HEK293T (cell line): Measurements from ENCODE around the gene EPHB6.

Experiments
- ARNT ChIP-seq: fragments of 450-650 bp; IDR thresholded peaks from 2 replicates; pipeline ENCODE4 v1.6.1; 2017; ENCODE audit warnings: mild to moderate bottlenecking
- BHLHE40 ChIP-seq: fragments of 450-650 bp; IDR thresholded peaks from 2 replicates; pipeline ENCODE4 v1.6.1; 2016; ENCODE audit warnings: mild to moderate bottlenecking, moderate library complexity, borderline replicate concordance
- ELF4 ChIP-seq: fragments of 450-650 bp; IDR thresholded peaks from 2 replicates; pipeline ENCODE4 v1.6.1; 2017; ENCODE audit warnings: antibody characterized with exemption
- FOXA1 ChIP-seq: fragments of 450-650 bp; IDR thresholded peaks from 2 replicates; pipeline ENCODE4 v1.6.1; 2016; ENCODE audit warnings: mild to moderate bottlenecking
- FOXK2 ChIP-seq: fragments of 450-650 bp; IDR thresholded peaks from 2 replicates; pipeline ENCODE4 v1.6.1; 2016; ENCODE audit warnings: mild to moderate bottlenecking
- FOXM1 ChIP-seq: fragments of 450-650 bp; IDR thresholded peaks from 2 replicates; pipeline ENCODE4 v1.6.1; 2017; ENCODE audit warnings: mild to moderate bottlenecking, borderline replicate concordance
- HDGF ChIP-seq: fragments of 450-650 bp; IDR thresholded peaks from 2 replicates; pipeline ENCODE4 v1.6.1; 2017; ENCODE audit warnings: antibody characterized with exemption, borderline replicate concordance
- L3MBTL2 ChIP-seq: fragments of 450-650 bp; conservative IDR thresholded peaks from 2 replicates; pipeline ENCODE4 v1.6.1; 2016; ENCODE audit warnings: mild to moderate bottlenecking
- NFRKB ChIP-seq: fragments of 450-650 bp; IDR thresholded peaks from 2 replicates; pipeline ENCODE4 v1.6.1; 2016; ENCODE audit warnings: mild to moderate bottlenecking, moderate library complexity
- SP1 ChIP-seq: fragments of 450-650 bp; IDR thresholded peaks from 2 replicates; pipeline ENCODE4 v1.6.1; 2017
- SUZ12 ChIP-seq: fragments of 450-650 bp; IDR thresholded peaks from 2 replicates; pipeline ENCODE4 v1.6.1; 2016; ENCODE audit warnings: mild to moderate bottlenecking
- TARDBP ChIP-seq: fragments of 450-650 bp; IDR thresholded peaks from 2 replicates; pipeline ENCODE4 v1.6.1; 2016
- ZNF384 ChIP-seq: fragments of 450-650 bp; IDR thresholded peaks from 2 replicates; pipeline ENCODE4 v1.6.1; 2016

- TF ChIP-seq NFRKB (no peak), FOXA1 (no peak), BHLHE40 (no peak), L3MBTL2 (no peak), ARNT (no peak), FOXM1 (no peak), ELF4 (no peak), SUZ12 (no peak), HDGF (no peak), SP1 (no peak), FOXK2 (no peak), TARDBP (no peak), ZNF384 (no peak)
Measured at GRCh38 chr7:142819530-142819929, 35.3 kb upstream of the EPHB6 start.
